OCI-LY7 (cell line): ENCODE measurements around the gene ADO.

Source experiments
- CTCF ChIP-seq: fragments of 200-600 bp; sonication (generic); conservative IDR thresholded peaks from 2 replicates; pipeline ENCODE4 v1.5.1; 2014; ENCODE audit warnings: mild to moderate bottlenecking, antibody characterized with exemption, low read length, moderate library complexity, mixed read lengths
- EZH2phosphoT487 ChIP-seq: fragments of 200-600 bp; sonication (generic); IDR thresholded peaks from 2 replicates; pipeline ENCODE4 v1.6.1; 2018; ENCODE audit warnings: low read depth, borderline replicate concordance, mild to moderate bottlenecking, mixed run types, antibody characterized with exemption, low read length, moderate library complexity, mixed read lengths

- TF ChIP-seq CTCF (no peak), EZH2phosphoT487 (no peak)
Observed at GRCh38 chr10:62764011-62764410, 40.5 kb upstream of the ADO start.
